Common myeloid progenitor, CD34-positive (primary cell): ENCODE measurements around the gene MR1.

Experiments
- CTCF ChIA-PET: fragments of 350-600 bp; sonication (Branson Sonifier 250); formaldehyde crosslinking; loops from one replicate; lab custom pipeline; 2021; ENCODE audit warnings: antibody characterized with exemption; lab: Charles Lee
- POLR2A ChIA-PET: fragments of 350-600 bp; sonication (Branson Sonifier 250); formaldehyde crosslinking; loops from one replicate; lab custom pipeline; 2021; ENCODE audit warnings: antibody characterized with exemption; lab: Charles Lee
- DNase-seq, 3 donors: peaks; one replicate each; pipeline versions ENCODE4 v3.0.0 to v3.0.0-alpha.2; 2013
- H3K27ac ChIP-seq, 2 experiments: 1 replicate in 1 of 2; 2 replicates in 1 of 2; pipeline ENCODE4 v1.7.0; 2013; ENCODE audit warnings: inconsistent platforms in 2 of 2, low read length in 2 of 2, mild to moderate bottlenecking in 2 of 2, low read depth in 1 of 2, moderate library complexity in 1 of 2; ENCODE audit not compliant: severe bottlenecking in 2 of 2, insufficient read depth in 1 of 2, poor library complexity in 1 of 2
- H3K27me3 ChIP-seq, 5 experiments: replicated peaks in 2 of 5; 1 replicate in 3 of 5; 2 replicates in 2 of 5; pipeline versions ENCODE4 v1.6.1 to v1.7.0; 2013; ENCODE audit warnings: low read length in 4 of 5, mild to moderate bottlenecking in 2 of 5, moderate library complexity in 2 of 5, inconsistent platforms in 1 of 5; ENCODE audit not compliant: insufficient read depth in 5 of 5, control insufficient read depth in 4 of 5
- H3K36me3 ChIP-seq, 4 experiments: 1 replicate in 2 of 4; 2 replicates in 2 of 4; pipeline versions ENCODE4 v1.6.1 to v1.7.0; 2013; ENCODE audit warnings: low read length in 3 of 4, control low read depth in 1 of 4, mild to moderate bottlenecking in 1 of 4; ENCODE audit not compliant: control insufficient read depth in 4 of 4, insufficient read depth in 4 of 4
- H3K4me1 ChIP-seq, 4 experiments: 1 replicate in 3 of 4; 2 replicates in 1 of 4; pipeline versions ENCODE4 v1.6.1 to v1.7.1; 2013; ENCODE audit warnings: low read length in 3 of 4, mild to moderate bottlenecking in 3 of 4, control low read depth in 1 of 4, inconsistent platforms in 1 of 4, moderate library complexity in 1 of 4; ENCODE audit not compliant: control insufficient read depth in 4 of 4, insufficient read depth in 4 of 4; ENCODE audit errors: control extremely low read depth in 1 of 4
- H3K4me3 ChIP-seq, 7 experiments: 1 replicate in 4 of 7; 2 replicates in 3 of 7; pipeline versions ENCODE4 v1.5.1 to v1.7.0; 2013; ENCODE audit warnings: mild to moderate bottlenecking in 7 of 7, low read length in 6 of 7, moderate library complexity in 6 of 7, inconsistent platforms in 2 of 7, low read depth in 2 of 7, control low read depth in 1 of 7; ENCODE audit not compliant: insufficient read depth in 4 of 7, control insufficient read depth in 1 of 7; ENCODE audit errors: extremely low read depth in 1 of 7
- H3K9me3 ChIP-seq, 5 experiments: 1 replicate in 4 of 5; 2 replicates in 1 of 5; pipeline versions ENCODE4 v1.6.1 to v1.7.1; 2013; ENCODE audit warnings: low read length in 4 of 5, mild to moderate bottlenecking in 2 of 5, inconsistent platforms in 1 of 5, low read depth in 1 of 5, moderate library complexity in 1 of 5; ENCODE audit not compliant: control insufficient read depth in 4 of 5, insufficient read depth in 2 of 5; ENCODE audit errors: control extremely low read depth in 1 of 5
- WGBS: methylation state at CpG from one replicate; pipeline ENCODE4 v1.1.5; 2013; ENCODE audit not compliant: insufficient coverage; 5-methylcytosine and 5-hydroxymethylcytosine counted together

MR1 gene

DNA sequence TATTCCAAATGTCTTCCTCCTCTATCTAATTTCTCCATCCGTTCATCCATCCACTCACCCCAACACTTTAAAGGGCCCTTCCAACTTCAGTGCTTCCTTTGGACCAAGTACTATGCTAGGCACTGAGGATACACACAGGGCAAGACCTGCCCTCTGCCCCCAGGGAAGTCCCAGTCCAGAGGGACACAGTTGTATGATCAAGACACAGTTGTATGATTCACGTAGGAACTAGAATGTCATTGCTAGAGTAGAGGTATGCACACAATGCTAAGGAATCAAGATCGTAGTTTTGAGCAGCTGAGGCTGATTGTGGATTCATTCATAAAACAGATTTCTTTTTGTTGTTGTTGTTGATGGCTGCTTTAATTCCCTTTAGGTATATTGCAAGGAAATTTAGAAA lies 43.1 kb downstream of the MR1 start:
- Histone ChIP-seq H3K9me3 (peaks cover 0 to 2% (median 0%) of the 10 kb centered on the region in 5 experiments), H3K27ac (no peak overlapping the region), H3K27me3 (no peaks in the 10 kb centered on the region), H3K4me3 (no peak overlapping the region), H3K4me1 (peaks cover 0 to 20% (median 0%) of the 10 kb centered on the region in 4 experiments), H3K36me3 (no peaks in the 10 kb centered on the region)
- WGBS, result 100% methylated on average over 2 of the region's 3 CpGs
- ChIA-PET POLR2A (no interaction called here), CTCF (interaction anchor here (1.5 to 2.5 kb wide), 2 partner anchors 13 to 65 kb away, joined by 3 to 13 read pairs; no protein-coding TSS in a partner anchor)
- no peak for DNase-seq

GRCh38 chr1:181077576-181078242 lies 43.9 kb downstream of the MR1 start:
- 90% methylated on average over 6 of the region's 7 CpGs for WGBS
- CTCF ChIA-PET, result interaction anchor here (0.7 kb wide), 1 partner anchor 64 kb away, joined by 3 read pairs; no protein-coding TSS in a partner anchor
- Histone ChIP-seq H3K4me3 (no peak overlapping the region), H3K27me3 (no peaks in the 10 kb centered on the region), H3K36me3 (no peaks in the 10 kb centered on the region), H3K9me3 (peaks cover 0 to 2% (median 0%) of the 10 kb centered on the region in 5 experiments), H3K27ac (no peak overlapping the region), H3K4me1 (peaks cover 0 to 20% (median 0%) of the 10 kb centered on the region in 4 experiments)
- POLR2A ChIA-PET, result interaction anchor here (0.7 kb wide), 1 partner anchor 11 kb away, joined by 3 read pairs; no protein-coding TSS in a partner anchor
- DNase-seq, result no peak

- WGBS, result no CpG with 5 or more reads among the region's 2 CpGs
- Histone ChIP-seq H3K4me3 (no peak overlapping the region), H3K27me3 (no peaks in the 10 kb centered on the region), H3K36me3 (no peaks in the 10 kb centered on the region), H3K4me1 (peaks cover 0 to 25% (median 0%) of the 10 kb centered on the region in 4 experiments), H3K9me3 (peaks cover 0 to under 1% (median 0%) of the 10 kb centered on the region in 5 experiments), H3K27ac (no peak overlapping the region)
- ChIA-PET POLR2A (interaction anchor here (0.9 kb wide), 1 partner anchor 10 kb away, joined by 3 read pairs; no protein-coding TSS in a partner anchor), CTCF (interaction anchor here (0.8 to 3.2 kb wide), 7 partner anchors 10 to 561 kb away, joined by 3 to 32 read pairs (median 3); no protein-coding TSS in a partner anchor)
- no peak for DNase-seq
Observed at GRCh38 chr1:181079382-181079781, 45.6 kb downstream of the MR1 start.

DNA sequence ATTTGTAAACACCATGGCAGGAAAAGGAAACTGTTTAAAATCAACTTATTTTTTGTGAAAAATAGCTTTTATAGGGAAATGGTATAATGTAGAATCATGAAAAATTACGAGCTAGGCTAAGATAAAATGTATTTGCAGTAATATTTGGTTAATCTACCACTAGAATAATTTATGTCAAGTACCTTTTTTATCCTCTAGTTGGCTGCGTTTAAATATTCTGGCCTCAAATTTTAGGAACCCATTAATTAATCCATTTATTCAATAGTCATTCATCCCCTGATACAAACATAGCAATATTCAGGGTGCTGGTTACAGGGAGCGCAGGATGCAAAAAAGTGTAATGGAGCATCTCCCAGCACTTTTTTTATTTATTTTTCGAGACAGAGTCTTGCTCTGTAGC lies 46.1 kb downstream of the MR1 start:
- POLR2A ChIA-PET, result interaction anchor here (0.9 kb wide), 1 partner anchor 9 kb away, joined by 3 read pairs; no protein-coding TSS in a partner anchor
- no peak for DNase-seq
- Histone ChIP-seq H3K4me1 (peaks cover 0 to 27% (median 0%) of the 10 kb centered on the region in 4 experiments), H3K27ac (no peak overlapping the region), H3K4me3 (no peak overlapping the region), H3K36me3 (no peaks in the 10 kb centered on the region), H3K9me3 (no peaks in the 10 kb centered on the region), H3K27me3 (no peaks in the 10 kb centered on the region)
- 83% methylated on average over 2 of the region's 4 CpGs for WGBS
- CTCF ChIA-PET, result interaction anchor here (0.8 to 3.2 kb wide), 9 partner anchors 10 to 562 kb away, joined by 3 to 32 read pairs (median 3); no protein-coding TSS in a partner anchor

DNA sequence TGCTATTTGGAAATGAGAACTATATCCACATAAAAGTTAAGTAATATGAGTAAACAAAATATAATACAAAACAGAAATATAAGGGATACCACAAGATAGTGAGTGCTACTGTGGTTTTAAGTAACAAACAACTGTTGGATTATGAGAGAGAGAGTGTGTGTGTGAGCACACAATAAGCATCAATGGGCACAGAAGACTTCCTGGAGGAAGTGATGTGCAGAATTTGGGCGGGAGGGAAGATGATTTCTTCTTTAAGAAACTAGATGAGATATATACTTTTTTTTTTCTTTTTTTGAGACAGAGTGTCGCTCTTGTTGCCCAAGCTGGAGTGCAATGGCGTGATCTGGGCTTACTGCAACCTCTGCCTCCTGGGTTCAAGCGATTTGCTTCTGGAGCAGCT lies 46.8 kb downstream of the MR1 start:
- DNase-seq, result peak in 2 of 3 donors; percentile 60 to 70
- no CpG with 5 or more reads among the region's 4 CpGs for WGBS
- Histone ChIP-seq H3K4me1 (peaks cover 0 to 27% (median 0%) of the 10 kb centered on the region in 4 experiments), H3K27ac (no peak overlapping the region), H3K4me3 (no peak overlapping the region), H3K9me3 (no peaks in the 10 kb centered on the region), H3K27me3 (no peaks in the 10 kb centered on the region), H3K36me3 (no peaks in the 10 kb centered on the region)
- ChIA-PET POLR2A (no interaction called here), CTCF (interaction anchor here (1.1 to 3.2 kb wide), 6 partner anchors 11 to 600 kb away, joined by 3 to 32 read pairs (median 3); no protein-coding TSS in a partner anchor)

DNA sequence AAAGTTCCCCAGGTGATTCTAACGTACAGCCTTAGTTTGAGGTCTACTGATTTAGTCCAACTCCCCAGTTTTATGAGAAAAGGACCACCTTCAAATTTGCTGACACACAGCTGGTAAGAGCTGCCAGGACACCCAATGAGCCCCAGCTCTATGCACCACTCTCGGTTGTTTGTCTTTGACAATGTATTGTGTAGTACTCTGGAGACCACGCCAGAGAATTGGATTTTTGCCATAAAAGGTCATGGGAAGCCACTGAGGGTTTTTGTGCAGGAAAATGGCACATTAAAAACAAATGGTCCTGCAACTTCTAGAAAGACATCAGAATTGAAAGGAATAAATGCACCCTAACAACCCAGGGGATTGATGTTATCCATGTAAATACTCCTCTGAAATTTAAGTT lies 47.6 kb downstream of the MR1 start:
- Histone ChIP-seq H3K4me3 (no peak overlapping the region), H3K36me3 (no peaks in the 10 kb centered on the region), H3K4me1 (peaks cover 0 to 27% (median 0%) of the 10 kb centered on the region in 4 experiments), H3K27me3 (no peaks in the 10 kb centered on the region), H3K27ac (no peak overlapping the region), H3K9me3 (no peaks in the 10 kb centered on the region)
- WGBS, result 59% methylated on average over 2 of the region's 3 CpGs
- POLR2A ChIA-PET, result no interaction called here
- CTCF ChIA-PET, result interaction anchor here (0.8 to 3.2 kb wide), 5 partner anchors 23 to 601 kb away, joined by 3 to 32 read pairs (median 3); no protein-coding TSS in a partner anchor
- no peak for DNase-seq
